Dendritic cell treated with granulocyte-macrophage colony-stimulating factor and Interleukin-4, amounts not matched to agents 40 ng/mL and 50 ng/mL, for 4 days (primary cell): ENCODE data around the gene FNDC7.
"Not testable (repeated sequence)": the region's sequence is repeated elsewhere in the genome, so short reads cannot be mapped to it uniquely, and the experiment has no call there.

Source experiments
- H3K27ac Mint-ChIP-seq: one replicate; pipeline ENCODE4 v1.8.0; 2022; ENCODE audit warnings: mild to moderate bottlenecking, mixed read lengths
- H3K27me3 Mint-ChIP-seq: one replicate; pipeline ENCODE4 v1.8.0; 2022; ENCODE audit warnings: mild to moderate bottlenecking, mixed read lengths
- H3K36me3 Mint-ChIP-seq: one replicate; pipeline ENCODE4 v1.8.0; 2022; ENCODE audit warnings: low read depth, mixed read lengths
- H3K4me1 Mint-ChIP-seq: one replicate; pipeline ENCODE4 v1.8.0; 2022; ENCODE audit warnings: low read depth, mixed read lengths
- H3K4me3 Mint-ChIP-seq: one replicate; pipeline ENCODE4 v1.8.0; 2022; ENCODE audit warnings: mild to moderate bottlenecking, moderate library complexity, mixed read lengths
- H3K9me3 Mint-ChIP-seq: one replicate; pipeline ENCODE4 v1.8.0; 2022; ENCODE audit warnings: mixed read lengths
- intact Hi-C: fragments of 100-400 bp; cut with micrococcal nuclease; formaldehyde crosslinking; loops from one replicate; pipeline ENCODE4 v1.15.0; 2022

The FNDC7 gene

GRCh38 chr1:108780937-108781574 lies 68.3 kb downstream of the FNDC7 start:
- Mint-ChIP-seq H3K36me3 (peaks cover 85% of the 10 kb centered on the region), H3K4me1 (no peaks in the 10 kb centered on the region), H3K4me3 (no peak overlapping the region), H3K9me3 (peaks cover 29% of the 10 kb centered on the region), H3K27ac (no peak overlapping the region), H3K27me3 (no peaks in the 10 kb centered on the region)
- intact Hi-C loops, result no loop called here

GRCh38 chr1:108781575-108781944 lies 68.9 kb downstream of the FNDC7 start:
- H3K27ac Mint-ChIP-seq, H3K27me3 Mint-ChIP-seq, intact Hi-C loops, H3K4me3 Mint-ChIP-seq, H3K4me1 Mint-ChIP-seq: not testable (repeated sequence)
- Mint-ChIP-seq H3K9me3 (peaks cover 31% of the 10 kb centered on the region), H3K36me3 (peaks cover 85% of the 10 kb centered on the region)

GRCh38 chr1:108785264-108785663 lies 72.6 kb downstream of the FNDC7 start:
- Mint-ChIP-seq H3K4me1 (no peaks in the 10 kb centered on the region), H3K4me3 (no peak overlapping the region), H3K27me3 (no peaks in the 10 kb centered on the region), H3K27ac (no peak overlapping the region), H3K9me3 (peaks cover 31% of the 10 kb centered on the region), H3K36me3 (peaks cover 98% of the 10 kb centered on the region)
- intact Hi-C loops, result no loop called here

- H3K27me3 Mint-ChIP-seq, result no peaks in the 10 kb centered on the region
- H3K9me3 Mint-ChIP-seq, result peaks cover 36% of the 10 kb centered on the region
- H3K4me1 Mint-ChIP-seq, result no peaks in the 10 kb centered on the region
- H3K36me3 Mint-ChIP-seq, result peaks cover 98% of the 10 kb centered on the region
- intact Hi-C loops, result no loop called here
- H3K27ac Mint-ChIP-seq, result no peak overlapping the region
- H3K4me3 Mint-ChIP-seq, result no peak overlapping the region
These were observed 73.2 kb downstream of the FNDC7 start for GRCh38 chr1:108785880-108786279.

- no peaks in the 10 kb centered on the region for H3K4me1 Mint-ChIP-seq
- no peak overlapping the region for H3K4me3 Mint-ChIP-seq
- peaks cover 92% of the 10 kb centered on the region for H3K36me3 Mint-ChIP-seq
- intact Hi-C loops, result loop anchor here (10.0 kb wide), 1 partner anchor 213 kb away; no protein-coding TSS in a partner anchor
- H3K27ac Mint-ChIP-seq, result no peak overlapping the region
- H3K9me3 Mint-ChIP-seq, result peaks cover 21% of the 10 kb centered on the region
- H3K27me3 Mint-ChIP-seq, result no peaks in the 10 kb centered on the region
These were observed 79.1 kb downstream of the FNDC7 start for GRCh38 chr1:108791790-108792189.
